ENCODE measurements around the gene VARS2.
"Not testable (repeated sequence)": the region's sequence is repeated elsewhere in the genome, so short reads cannot be mapped to it uniquely, and the experiment has no call there.

Gene VARS2

GRCh38 chr6:30914076-30914853 is at the start of gene VARS2:
TSS of gene VARS2 (plus strand) at chr6:30914238. CDS start at chr6:30914837, 599 bp downstream.
- DNase-seq, result peak; percentile 80

- DNase-seq, result no peak
Measured at GRCh38 chr6:30864325-30864724, 49.7 kb upstream of the VARS2 start.

- DNase-seq, result not testable (repeated sequence)
Measured at GRCh38 chr6:30869241-30869749, 44.7 kb upstream of the VARS2 start.

GRCh38 chr6:30870546-30870945 is 43.5 kb upstream of the VARS2 start:
- no peak for DNase-seq

- no peak for DNase-seq
Measured at GRCh38 chr6:30871592-30872183, 42.4 kb upstream of the VARS2 start.

- DNase-seq, result no peak
Measured at GRCh38 chr6:30873137-30873640, 40.8 kb upstream of the VARS2 start.

GRCh38 chr6:30873795-30874194 is 40.2 kb upstream of the VARS2 start:
- not testable (repeated sequence) for DNase-seq

- DNase-seq, result no peak
Measured at GRCh38 chr6:30875244-30876038, 38.6 kb upstream of the VARS2 start.

- no peak for DNase-seq
Measured at GRCh38 chr6:30876039-30876730, 37.9 kb upstream of the VARS2 start.

- DNase-seq, result peak; percentile 69
Measured at GRCh38 chr6:30877419-30878262, 36.4 kb upstream of the VARS2 start.

- no peak for DNase-seq
Measured at GRCh38 chr6:30879684-30880427, 34.2 kb upstream of the VARS2 start.

- DNase-seq, result no peak
Measured at GRCh38 chr6:30880698-30881252, 33.3 kb upstream of the VARS2 start.

GRCh38 chr6:30881392-30882203 is 32.4 kb upstream of the VARS2 start:
- no peak for DNase-seq

- DNase-seq, result no peak
Measured at GRCh38 chr6:30882204-30882758, 31.8 kb upstream of the VARS2 start.

- no peak for DNase-seq
Measured at GRCh38 chr6:30882759-30883684, 31.0 kb upstream of the VARS2 start.

- DNase-seq, result peak; percentile 31
Measured at GRCh38 chr6:30883685-30884520, 30.1 kb upstream of the VARS2 start, which contains the start of gene DDR1. TSS of gene DDR1 (plus strand) at chr6:30884519. CDS start at chr6:30888730, 4,211 bp downstream.
